ENCODE measurements around the gene ADARB2. TPM values are rescaled to one million over a fixed set of nuclear protein-coding genes. Genes with fewer than 3 reads are reported as not detected.

ADARB2 gene
- total RNA-seq, 2 experiments from 2014 or later = 0.28 to 0.40 TPM

- Mint-ChIP-seq H3K9me3 (no peaks in the 10 kb centered on the region), H3K27me3 (peaks cover 14% of the 10 kb centered on the region), H3K36me3 (no peaks in the 10 kb centered on the region), H3K27ac (no peak overlapping the region), H3K4me3 (no peak overlapping the region), H3K4me1 (no peaks in the 10 kb centered on the region)
- ATAC-seq (ENCODE audit: low read depth) (no peak), DNase-seq (no peak)
- POLR2A ChIA-PET = no interaction called here
These were observed 449.3 kb downstream of the ADARB2 start for GRCh38 chr10:1287971-1288401.

DNA sequence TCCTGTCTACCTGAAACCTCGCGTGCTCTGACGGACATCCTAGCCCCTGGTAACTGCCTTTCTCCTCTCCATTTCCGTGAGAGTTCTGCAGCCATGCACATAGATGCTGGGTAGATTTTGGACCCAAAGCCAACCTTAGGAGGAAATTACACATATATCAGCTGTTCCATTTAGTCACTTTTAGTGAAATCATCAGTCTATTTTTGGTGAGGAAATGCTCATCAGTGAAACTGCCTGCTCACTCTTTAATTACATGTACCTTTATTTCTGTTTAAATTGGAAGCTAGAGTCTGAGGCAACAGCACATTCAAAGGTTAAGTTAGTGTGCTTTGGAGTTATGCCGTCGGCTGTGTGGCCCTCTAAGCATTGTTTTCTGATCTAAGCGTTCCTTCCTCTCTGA is 449.8 kb downstream of the ADARB2 start:
- Mint-ChIP-seq H3K9me3 (no peaks in the 10 kb centered on the region), H3K27me3 (peaks cover 11% of the 10 kb centered on the region), H3K4me3 (no peak overlapping the region), H3K36me3 (no peaks in the 10 kb centered on the region), H3K4me1 (no peaks in the 10 kb centered on the region), H3K27ac (no peak overlapping the region)
- ATAC-seq (ENCODE audit: low read depth) = no peak
- POLR2A ChIA-PET = no interaction called here
- no peak for DNase-seq

- H3K27ac Mint-ChIP-seq = no peak overlapping the region
- POLR2A ChIA-PET = no interaction called here
- ATAC-seq (ENCODE audit: low read depth) (no peak), DNase-seq (no peak)
- no peaks in the 10 kb centered on the region for H3K4me1 Mint-ChIP-seq
- peaks cover 4% of the 10 kb centered on the region for H3K27me3 Mint-ChIP-seq
- no peaks in the 10 kb centered on the region for H3K36me3 Mint-ChIP-seq
- H3K9me3 Mint-ChIP-seq = no peaks in the 10 kb centered on the region
- no peak overlapping the region for H3K4me3 Mint-ChIP-seq
These were observed 453.2 kb downstream of the ADARB2 start for GRCh38 chr10:1284076-1284475.

DNA sequence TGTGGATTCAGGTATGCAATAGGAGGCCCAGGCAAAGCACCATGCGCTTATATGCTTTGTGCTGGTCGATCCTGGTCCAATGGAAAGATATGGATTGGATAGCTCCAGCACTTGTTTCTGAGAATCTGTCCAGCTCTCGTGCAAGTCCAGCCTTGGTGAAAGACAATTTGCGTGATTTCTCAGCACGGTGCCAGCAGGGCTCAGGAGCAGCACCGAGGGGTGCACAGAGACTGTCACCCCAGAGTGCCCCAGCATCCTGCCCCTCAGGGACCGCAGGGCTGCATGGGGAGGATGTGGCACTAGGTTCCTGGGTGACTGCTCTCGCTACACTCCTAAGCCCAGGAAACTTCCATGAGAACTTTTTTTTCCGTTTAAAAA is 455.9 kb downstream of the ADARB2 start:
- Mint-ChIP-seq H3K9me3 (no peaks in the 10 kb centered on the region), H3K4me3 (no peak overlapping the region), H3K4me1 (no peaks in the 10 kb centered on the region), H3K27me3 (peaks cover 12% of the 10 kb centered on the region), H3K36me3 (no peaks in the 10 kb centered on the region), H3K27ac (no peak overlapping the region)
- POLR2A ChIA-PET = no interaction called here
- DNase-seq (no peak), ATAC-seq (ENCODE audit: low read depth) (no peak)

DNA sequence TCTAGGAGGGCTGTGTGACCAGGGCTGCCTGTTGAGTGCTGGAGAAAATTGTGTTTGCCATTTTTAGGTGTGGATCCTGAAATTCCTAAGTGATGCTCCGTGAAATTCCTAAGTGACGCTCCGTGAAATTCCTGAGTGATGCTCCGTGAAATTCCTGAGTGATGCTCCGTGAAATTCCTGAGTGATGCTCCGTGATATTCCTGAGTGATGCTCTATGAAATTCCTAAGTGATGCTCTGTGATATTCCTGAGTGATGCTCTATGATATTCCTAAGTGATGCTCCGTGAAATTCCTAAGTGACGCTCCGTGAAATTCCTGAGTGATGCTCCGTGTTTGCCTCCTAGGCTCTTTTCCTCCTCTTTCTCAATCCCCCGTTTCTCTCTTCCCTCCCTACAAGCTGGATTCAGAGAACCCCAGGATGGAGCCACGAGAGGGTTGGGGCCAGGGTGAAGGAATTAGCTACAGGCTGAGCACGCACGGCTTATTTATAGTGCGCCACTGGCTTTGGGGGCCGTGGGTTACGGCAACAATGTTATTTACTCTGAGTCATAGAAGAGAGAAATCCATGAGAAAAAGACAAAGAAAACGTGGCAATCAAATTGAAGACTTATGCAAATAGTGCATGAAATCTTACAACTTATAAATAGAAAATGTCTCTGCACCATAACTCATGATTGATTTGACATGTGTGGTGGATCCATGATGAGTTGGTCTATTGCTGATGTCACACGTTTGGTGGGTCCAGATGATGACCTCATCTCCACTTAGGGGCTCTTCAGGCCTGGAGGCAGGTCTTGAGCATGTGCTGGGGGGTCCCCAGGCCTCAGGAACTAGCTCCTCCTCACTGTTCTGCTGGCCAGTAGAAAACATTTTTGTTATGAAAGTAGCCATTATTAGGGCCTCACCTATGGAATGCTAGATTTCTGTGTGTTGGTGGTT is 456.6 kb downstream of the ADARB2 start:
- no peak for DNase-seq
- H3K4me1 Mint-ChIP-seq = no peaks in the 10 kb centered on the region
- no peaks in the 10 kb centered on the region for H3K9me3 Mint-ChIP-seq
- no peak overlapping the region for H3K27ac Mint-ChIP-seq
- no peaks in the 10 kb centered on the region for H3K36me3 Mint-ChIP-seq
- POLR2A ChIA-PET = no interaction called here
- ATAC-seq (ENCODE audit: low read depth) = no peak
- H3K4me3 Mint-ChIP-seq = no peak overlapping the region
- H3K27me3 Mint-ChIP-seq = peaks cover 12% of the 10 kb centered on the region

DNA sequence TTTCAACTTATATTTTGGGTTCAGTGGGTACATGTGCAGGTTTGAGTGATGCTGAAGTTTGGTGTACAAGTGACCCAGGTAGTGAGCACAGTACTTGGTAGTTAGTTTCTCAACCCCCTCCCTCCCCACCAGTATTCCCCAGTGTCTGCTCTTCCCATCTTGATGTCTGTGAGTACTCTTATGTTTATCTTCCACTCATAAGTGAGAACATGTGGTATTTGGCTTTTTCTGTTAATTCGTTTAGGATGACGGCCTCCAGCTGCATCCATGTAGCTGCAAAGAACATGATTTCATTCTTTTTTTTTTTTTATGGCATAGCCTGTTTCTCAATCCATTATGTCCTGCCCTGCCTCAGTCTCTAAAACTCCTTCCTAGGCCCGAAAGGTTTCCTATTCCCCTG is 459.0 kb downstream of the ADARB2 start:
- POLR2A ChIA-PET = no interaction called here
- H3K9me3 Mint-ChIP-seq = no peaks in the 10 kb centered on the region
- H3K36me3 Mint-ChIP-seq = no peaks in the 10 kb centered on the region
- DNase-seq (no peak), ATAC-seq (ENCODE audit: low read depth) (no peak)
- H3K4me3 Mint-ChIP-seq = no peak overlapping the region
- H3K27ac Mint-ChIP-seq = no peak overlapping the region
- peaks cover 12% of the 10 kb centered on the region for H3K27me3 Mint-ChIP-seq
- H3K4me1 Mint-ChIP-seq = no peaks in the 10 kb centered on the region

GRCh38 chr10:1274701-1275544 is 462.4 kb downstream of the ADARB2 start:
- Mint-ChIP-seq H3K27ac (no peak overlapping the region), H3K27me3 (peaks cover 12% of the 10 kb centered on the region), H3K9me3 (no peaks in the 10 kb centered on the region), H3K4me1 (no peaks in the 10 kb centered on the region), H3K4me3 (no peak overlapping the region), H3K36me3 (no peaks in the 10 kb centered on the region)
- ATAC-seq (ENCODE audit: low read depth) (no peak), DNase-seq (no peak)
- POLR2A ChIA-PET = no interaction called here

- Mint-ChIP-seq H3K4me1 (no peaks in the 10 kb centered on the region), H3K27me3 (peaks cover 17% of the 10 kb centered on the region), H3K36me3 (no peaks in the 10 kb centered on the region), H3K27ac (no peak overlapping the region), H3K4me3 (no peak overlapping the region), H3K9me3 (no peaks in the 10 kb centered on the region)
- POLR2A ChIA-PET = no interaction called here
- ATAC-seq (ENCODE audit: low read depth) (no peak), DNase-seq (no peak)
These were observed 463.1 kb downstream of the ADARB2 start for GRCh38 chr10:1274111-1274661.

DNA sequence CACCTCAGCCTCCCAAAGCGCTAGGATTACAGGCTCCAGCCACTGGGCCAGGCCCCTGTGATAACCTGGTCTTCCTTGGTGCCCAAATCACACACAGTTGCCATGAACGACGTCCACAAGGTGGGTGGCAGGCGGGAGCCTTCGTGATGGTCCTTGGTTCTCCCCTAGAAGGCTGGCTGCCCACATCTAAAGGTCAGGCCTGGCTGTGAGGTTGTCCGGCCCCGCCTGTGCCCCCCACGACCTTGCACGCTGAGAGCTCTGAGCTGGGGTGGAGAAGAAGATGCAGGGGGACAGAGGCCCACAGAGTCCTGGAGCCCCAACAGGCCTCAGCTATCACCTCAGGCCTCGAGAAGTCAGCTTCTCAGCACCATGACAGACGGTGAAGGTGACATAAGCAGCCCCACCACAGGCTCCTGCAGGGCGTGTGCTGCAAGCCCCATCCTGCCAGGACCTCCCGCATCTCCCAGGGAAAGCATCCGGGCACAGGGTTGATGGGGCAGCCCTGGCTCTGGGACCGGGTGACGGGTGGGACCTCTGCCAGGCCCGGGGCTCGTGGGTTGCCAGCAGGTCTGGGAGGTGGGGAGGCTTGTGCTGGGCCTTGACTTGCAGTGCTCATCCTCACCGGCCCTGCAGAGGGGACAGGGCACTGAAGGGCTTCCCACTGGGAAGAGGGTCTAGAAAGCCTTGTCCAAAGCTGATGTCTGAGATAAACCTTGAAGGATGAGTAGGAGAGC is 463.8 kb downstream of the ADARB2 start:
- DNase-seq = no peak
- Mint-ChIP-seq H3K27me3 (peaks cover 17% of the 10 kb centered on the region), H3K4me1 (no peaks in the 10 kb centered on the region), H3K4me3 (no peak overlapping the region), H3K27ac (no peak overlapping the region), H3K9me3 (no peaks in the 10 kb centered on the region), H3K36me3 (no peaks in the 10 kb centered on the region)
- ATAC-seq (ENCODE audit: low read depth) = no peak
- POLR2A ChIA-PET = no interaction called here

GRCh38 chr10:1272777-1273161 is 464.6 kb downstream of the ADARB2 start:
- ATAC-seq (ENCODE audit: low read depth) (no peak), DNase-seq (no peak)
- Mint-ChIP-seq H3K9me3 (no peaks in the 10 kb centered on the region), H3K27me3 (peaks cover 15% of the 10 kb centered on the region), H3K27ac (no peak overlapping the region), H3K36me3 (no peaks in the 10 kb centered on the region), H3K4me3 (no peak overlapping the region), H3K4me1 (no peaks in the 10 kb centered on the region)
- POLR2A ChIA-PET = no interaction called here

GRCh38 chr10:1272079-1272776 is 465.1 kb downstream of the ADARB2 start:
- H3K27me3 Mint-ChIP-seq = peaks cover 18% of the 10 kb centered on the region
- no peak overlapping the region for H3K27ac Mint-ChIP-seq
- POLR2A ChIA-PET = no interaction called here
- no peaks in the 10 kb centered on the region for H3K9me3 Mint-ChIP-seq
- no peak overlapping the region for H3K4me3 Mint-ChIP-seq
- H3K36me3 Mint-ChIP-seq = no peaks in the 10 kb centered on the region
- H3K4me1 Mint-ChIP-seq = no peaks in the 10 kb centered on the region
- no peak for DNase-seq
- no peak for ATAC-seq (ENCODE audit: low read depth)

DNA sequence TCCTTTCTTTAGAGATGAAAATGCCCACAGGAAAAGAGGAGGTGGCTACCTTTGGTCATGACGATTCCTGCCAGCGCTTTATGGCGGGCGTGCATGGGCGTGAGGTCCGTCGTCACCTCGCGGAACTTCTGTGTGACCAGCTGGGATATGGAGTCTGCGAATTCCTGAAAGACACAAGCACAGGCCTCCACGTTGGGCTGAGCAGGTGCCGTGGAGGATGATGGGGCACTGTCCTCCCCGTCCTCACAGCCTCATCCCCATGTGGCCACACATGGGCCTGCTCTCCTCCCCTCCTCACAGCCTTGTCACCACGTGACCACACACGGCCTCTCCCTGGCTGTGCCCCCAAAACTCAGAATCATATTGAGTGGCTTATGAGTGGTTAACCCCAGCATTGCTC is 466.4 kb downstream of the ADARB2 start:
- POLR2A ChIA-PET = no interaction called here
- Mint-ChIP-seq H3K27me3 (peaks cover 19% of the 10 kb centered on the region), H3K4me3 (no peak overlapping the region), H3K27ac (no peak overlapping the region), H3K9me3 (no peaks in the 10 kb centered on the region), H3K4me1 (no peaks in the 10 kb centered on the region), H3K36me3 (no peaks in the 10 kb centered on the region)
- no peak for DNase-seq
- ATAC-seq (ENCODE audit: low read depth) = no peak

DNA sequence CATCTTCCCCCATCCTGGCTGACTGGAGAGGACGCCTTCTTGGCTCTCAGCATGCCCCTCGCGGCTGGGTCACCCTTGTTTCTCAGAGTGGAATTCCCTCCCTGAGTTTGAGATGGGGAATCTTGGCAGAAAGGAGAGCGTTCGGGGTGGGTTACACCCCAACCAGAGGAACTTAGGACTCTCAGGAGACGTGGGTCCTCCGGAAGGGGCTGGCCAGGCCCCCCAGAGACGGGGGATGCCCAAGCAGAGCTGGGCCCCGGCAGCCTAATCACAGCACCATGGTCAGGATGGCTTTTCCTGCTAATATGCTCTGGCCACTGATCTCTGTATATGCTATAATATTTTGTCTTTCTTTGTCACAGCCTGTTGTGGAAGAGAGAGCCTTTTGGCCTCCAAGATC is 466.8 kb downstream of the ADARB2 start:
- Mint-ChIP-seq H3K36me3 (no peaks in the 10 kb centered on the region), H3K4me1 (no peaks in the 10 kb centered on the region), H3K9me3 (no peaks in the 10 kb centered on the region), H3K4me3 (no peak overlapping the region), H3K27me3 (peaks cover 19% of the 10 kb centered on the region), H3K27ac (no peak overlapping the region)
- ATAC-seq (ENCODE audit: low read depth) (no peak), DNase-seq (no peak)
- POLR2A ChIA-PET = no interaction called here

Measured in activated naive CD8-positive, alpha-beta T cell treated with anti-CD3 and anti-CD28 coated beads, Interleukin-2, amount 10 ng/mL, durations not matched to agents 7 days and 5 days (primary cell).